ENCODE measurements around the gene PLA2G10. TPM values are rescaled to one million over a fixed set of nuclear protein-coding genes. Genes with fewer than 3 reads are reported as not detected.

PLA2G10 gene
- total and polyA plus RNA-seq, 2 experiments from 2014 or later, result 0.30 to 2.3 TPM

DNA sequence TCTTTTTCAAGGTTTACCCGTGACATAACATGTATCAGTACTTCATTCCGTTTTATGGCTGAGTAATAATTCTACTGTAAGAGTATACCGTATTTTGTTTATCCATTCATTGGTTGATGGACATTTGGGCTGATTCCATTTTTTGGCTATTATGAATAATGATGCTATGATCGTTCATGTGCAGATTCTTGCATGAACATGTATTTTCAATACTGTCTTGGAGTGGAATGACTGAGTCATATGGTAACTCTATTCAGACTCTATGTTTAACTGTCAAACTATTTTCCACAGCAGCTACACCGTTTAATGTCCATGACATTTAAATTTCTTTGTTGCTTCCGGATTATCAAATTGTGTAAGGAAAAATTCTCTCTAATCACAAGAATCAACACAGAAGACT lies 43.5 kb downstream of the PLA2G10 start:
- Histone ChIP-seq H3K27ac (no peak overlapping the region), H3K9me2 (replicated peaks; ENCODE audit: insufficient read depth) (no peaks in the 10 kb centered on the region), H3K9me3 (ENCODE audit: low read depth) (no peaks in the 10 kb centered on the region), H3K4me1 (ENCODE audit: insufficient read depth) (no peaks in the 10 kb centered on the region), H4K20me1 (ENCODE audit: insufficient read depth, poor library complexity, severe bottlenecking) (peaks cover 6% of the 10 kb centered on the region), H3K4me3 (no peak overlapping the region), H3K27me3 (no peaks in the 10 kb centered on the region), H2AFZ (no peak overlapping the region), H3K79me2 (peaks cover 12% of the 10 kb centered on the region), H3K4me2 (no peak overlapping the region), H3K36me3 (replicated peaks; ENCODE audit: insufficient read depth, low read depth) (no peaks in the 10 kb centered on the region)
- no peak for DNase-seq (ENCODE audit: low spot score)
- WGBS (ENCODE audit: low lambda C conversion rate, missing lambda C conversion rate), result 96% methylated on average over 6 of the region's 6 CpGs
- TF ChIP-seq, protein P1, sequence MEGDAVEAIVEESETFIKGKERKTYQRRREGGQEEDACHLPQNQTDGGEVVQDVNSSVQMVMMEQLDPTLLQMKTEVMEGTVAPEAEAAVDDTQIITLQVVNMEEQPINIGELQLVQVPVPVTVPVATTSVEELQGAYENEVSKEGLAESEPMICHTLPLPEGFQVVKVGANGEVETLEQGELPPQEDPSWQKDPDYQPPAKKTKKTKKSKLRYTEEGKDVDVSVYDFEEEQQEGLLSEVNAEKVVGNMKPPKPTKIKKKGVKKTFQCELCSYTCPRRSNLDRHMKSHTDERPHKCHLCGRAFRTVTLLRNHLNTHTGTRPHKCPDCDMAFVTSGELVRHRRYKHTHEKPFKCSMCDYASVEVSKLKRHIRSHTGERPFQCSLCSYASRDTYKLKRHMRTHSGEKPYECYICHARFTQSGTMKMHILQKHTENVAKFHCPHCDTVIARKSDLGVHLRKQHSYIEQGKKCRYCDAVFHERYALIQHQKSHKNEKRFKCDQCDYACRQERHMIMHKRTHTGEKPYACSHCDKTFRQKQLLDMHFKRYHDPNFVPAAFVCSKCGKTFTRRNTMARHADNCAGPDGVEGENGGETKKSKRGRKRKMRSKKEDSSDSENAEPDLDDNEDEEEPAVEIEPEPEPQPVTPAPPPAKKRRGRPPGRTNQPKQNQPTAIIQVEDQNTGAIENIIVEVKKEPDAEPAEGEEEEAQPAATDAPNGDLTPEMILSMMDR (IDR thresholded peaks at IDR 0.05; ENCODE audit: poor library complexity), result no peak
- TF ChIP-seq EZH2phosphoT487 (IDR thresholded peaks at IDR 0.05; ENCODE audit: low read depth, severe bottlenecking, unreplicated experiment), result no peak
- no peak for TF ChIP-seq EZH2 (IDR thresholded peaks at IDR 0.05; ENCODE audit: borderline replicate concordance)

DNA sequence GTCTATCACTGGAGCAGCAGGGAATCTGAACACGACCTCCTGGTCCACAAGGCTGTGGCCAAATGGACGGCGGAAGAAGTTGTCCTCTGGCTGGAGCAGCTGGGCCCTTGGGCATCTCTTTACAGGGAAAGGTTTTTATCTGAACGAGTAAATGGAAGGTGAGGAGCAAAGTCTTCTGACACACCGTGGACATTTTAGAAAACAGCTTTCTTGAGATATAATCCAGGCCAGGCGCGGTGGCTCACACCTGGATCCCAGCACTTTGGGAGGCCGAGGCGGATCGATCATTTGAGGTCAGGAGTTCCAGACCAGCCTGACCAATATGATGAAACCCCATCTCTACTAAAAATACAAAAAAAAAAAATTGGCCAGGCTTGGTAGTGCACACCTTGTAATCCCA lies 44.3 kb downstream of the PLA2G10 start:
- Histone ChIP-seq H3K36me3 (replicated peaks; ENCODE audit: insufficient read depth, low read depth) (no peaks in the 10 kb centered on the region), H4K20me1 (ENCODE audit: insufficient read depth, poor library complexity, severe bottlenecking) (peaks cover 6% of the 10 kb centered on the region), H3K27me3 (no peaks in the 10 kb centered on the region), H3K79me2 (peaks cover 20% of the 10 kb centered on the region), H3K4me2 (no peak overlapping the region), H3K27ac (no peak overlapping the region), H3K9me3 (ENCODE audit: low read depth) (no peaks in the 10 kb centered on the region), H3K4me1 (ENCODE audit: insufficient read depth) (no peaks in the 10 kb centered on the region), H2AFZ (no peak overlapping the region), H3K4me3 (no peak overlapping the region), H3K9me2 (replicated peaks; ENCODE audit: insufficient read depth) (no peaks in the 10 kb centered on the region)
- TF ChIP-seq EZH2 (IDR thresholded peaks at IDR 0.05; ENCODE audit: borderline replicate concordance) (no peak), EZH2phosphoT487 (IDR thresholded peaks at IDR 0.05; ENCODE audit: low read depth, severe bottlenecking, unreplicated experiment) (no peak)
- TF ChIP-seq, protein P1 (IDR thresholded peaks at IDR 0.05; ENCODE audit: poor library complexity), result no peak
- no peak for DNase-seq (ENCODE audit: low spot score)
- WGBS (ENCODE audit: low lambda C conversion rate, missing lambda C conversion rate), result 97% methylated on average over 10 of the region's 10 CpGs

DNA sequence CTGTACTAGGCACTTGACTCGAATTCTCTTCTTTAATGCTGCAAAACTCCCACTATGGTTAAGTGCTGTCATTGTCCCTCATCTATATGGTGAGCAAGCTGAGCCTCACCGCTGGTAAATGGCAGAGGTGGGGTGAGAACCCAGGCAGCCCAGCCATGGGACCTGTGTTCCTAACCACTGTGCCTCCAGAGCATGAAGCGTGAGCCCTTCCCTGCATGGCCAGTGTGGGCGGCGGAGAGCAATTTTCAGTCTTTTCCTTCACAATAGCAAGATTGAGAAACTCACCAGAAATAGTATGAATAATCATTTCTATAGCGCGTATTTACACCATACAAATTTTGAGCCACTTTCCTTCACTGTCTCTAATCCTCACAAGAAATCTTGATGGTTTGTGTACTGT lies 52.2 kb downstream of the PLA2G10 start:
- Histone ChIP-seq H2AFZ (no peak overlapping the region), H3K79me2 (peaks cover 92% of the 10 kb centered on the region), H3K9me3 (ENCODE audit: low read depth) (no peaks in the 10 kb centered on the region), H3K4me2 (no peak overlapping the region), H3K4me1 (ENCODE audit: insufficient read depth) (peaks cover 10% of the 10 kb centered on the region), H3K27me3 (no peaks in the 10 kb centered on the region), H3K4me3 (no peak overlapping the region), H3K36me3 (replicated peaks; ENCODE audit: insufficient read depth, low read depth) (no peaks in the 10 kb centered on the region), H3K27ac (no peak overlapping the region), H3K9me2 (replicated peaks; ENCODE audit: insufficient read depth) (no peaks in the 10 kb centered on the region), H4K20me1 (ENCODE audit: insufficient read depth, poor library complexity, severe bottlenecking) (peaks cover 38% of the 10 kb centered on the region)
- TF ChIP-seq, protein P1 (IDR thresholded peaks at IDR 0.05; ENCODE audit: poor library complexity), result no peak
- TF ChIP-seq EZH2phosphoT487 (IDR thresholded peaks at IDR 0.05; ENCODE audit: low read depth, severe bottlenecking, unreplicated experiment) (no peak), EZH2 (IDR thresholded peaks at IDR 0.05; ENCODE audit: borderline replicate concordance) (no peak)
- WGBS (ENCODE audit: low lambda C conversion rate, missing lambda C conversion rate), result 98% methylated on average over 7 of the region's 7 CpGs
- DNase-seq (ENCODE audit: low spot score), result no peak

DNA sequence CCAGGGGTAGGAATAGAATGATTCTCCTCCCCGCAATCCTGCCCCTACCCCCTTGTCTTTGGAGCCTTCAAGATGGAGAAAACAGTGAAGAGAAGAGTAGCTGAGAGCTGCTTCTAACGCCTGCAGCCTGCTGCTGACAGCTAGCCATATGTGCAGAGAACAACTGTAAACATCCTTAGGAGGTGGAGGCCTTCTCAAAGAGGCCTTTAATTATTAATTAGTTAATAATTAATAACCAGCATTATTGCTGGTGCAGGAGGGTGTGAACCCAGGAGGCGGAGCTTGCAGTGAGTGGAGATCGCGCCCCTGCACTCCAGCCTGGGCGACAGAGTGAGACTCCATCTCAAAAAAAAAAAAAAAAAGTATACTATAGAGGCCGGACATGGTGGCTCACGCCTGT lies 52.9 kb downstream of the PLA2G10 start:
- Histone ChIP-seq H3K4me1 (ENCODE audit: insufficient read depth) (peaks cover 12% of the 10 kb centered on the region), H3K27me3 (no peaks in the 10 kb centered on the region), H3K79me2 (peaks cover 92% of the 10 kb centered on the region), H2AFZ (no peak overlapping the region), H3K9me2 (replicated peaks; ENCODE audit: insufficient read depth) (no peaks in the 10 kb centered on the region), H3K36me3 (replicated peaks; ENCODE audit: insufficient read depth, low read depth) (no peaks in the 10 kb centered on the region), H3K27ac (no peak overlapping the region), H3K4me3 (no peak overlapping the region), H4K20me1 (ENCODE audit: insufficient read depth, poor library complexity, severe bottlenecking) (peaks cover 38% of the 10 kb centered on the region), H3K9me3 (ENCODE audit: low read depth) (no peaks in the 10 kb centered on the region), H3K4me2 (no peak overlapping the region)
- TF ChIP-seq EZH2phosphoT487 (IDR thresholded peaks at IDR 0.05; ENCODE audit: low read depth, severe bottlenecking, unreplicated experiment) (no peak), EZH2 (IDR thresholded peaks at IDR 0.05; ENCODE audit: borderline replicate concordance) (no peak)
- TF ChIP-seq, protein P1 (IDR thresholded peaks at IDR 0.05; ENCODE audit: poor library complexity), result no peak
- no peak for DNase-seq (ENCODE audit: low spot score)
- WGBS (ENCODE audit: low lambda C conversion rate, missing lambda C conversion rate), result 94% methylated on average over 8 of the region's 8 CpGs
